ENCODE measurements around the gene SOX11.

Gene SOX11

DNA sequence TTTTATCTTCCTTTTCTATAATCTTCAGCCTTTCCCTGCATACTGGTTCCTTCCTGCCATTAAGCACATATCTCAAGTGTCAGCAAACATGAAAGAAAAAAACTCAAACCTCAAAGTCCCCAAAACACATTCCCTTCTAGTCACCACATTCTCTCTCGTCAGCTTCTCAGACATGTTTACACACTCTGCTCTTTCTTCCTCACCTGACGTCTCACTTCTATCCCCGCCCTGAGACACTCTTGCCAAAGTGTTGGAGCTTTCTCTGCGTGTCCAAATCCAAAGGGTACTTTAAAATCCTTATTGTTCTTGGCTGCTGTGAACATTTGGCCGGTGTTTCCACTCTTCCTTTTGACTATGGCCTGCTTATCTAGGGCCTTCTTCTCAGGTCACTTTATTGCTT, 47.9 kb downstream of the SOX11 start:
- H3K27ac ChIP-seq (ENCODE audit: low read length): no peak overlapping the region
- H3K36me3 ChIP-seq (ENCODE audit: control insufficient read depth in 2 of 2, insufficient read depth in 2 of 2, low read length in 2 of 2): no peaks in the 10 kb centered on the region
- no peak overlapping the region for H3K4me3 ChIP-seq (ENCODE audit: low read length in 2 of 2)
- peaks cover 2% of the 10 kb centered on the region for H3K4me1 ChIP-seq (ENCODE audit: control insufficient read depth, insufficient read depth, low read length)
- peaks cover 0 to 3% of the 10 kb centered on the region in 2 donors for H3K9me3 ChIP-seq (ENCODE audit: control insufficient read depth in 2 of 2, low read length in 2 of 2)
- peaks cover 0 to 3% of the 10 kb centered on the region in 2 donors for H3K27me3 ChIP-seq (ENCODE audit: control insufficient read depth in 1 of 2, insufficient read depth in 2 of 2, low read length in 2 of 2)
- H3K9ac ChIP-seq (ENCODE audit: low read length in 2 of 2): no peak overlapping the region

DNA sequence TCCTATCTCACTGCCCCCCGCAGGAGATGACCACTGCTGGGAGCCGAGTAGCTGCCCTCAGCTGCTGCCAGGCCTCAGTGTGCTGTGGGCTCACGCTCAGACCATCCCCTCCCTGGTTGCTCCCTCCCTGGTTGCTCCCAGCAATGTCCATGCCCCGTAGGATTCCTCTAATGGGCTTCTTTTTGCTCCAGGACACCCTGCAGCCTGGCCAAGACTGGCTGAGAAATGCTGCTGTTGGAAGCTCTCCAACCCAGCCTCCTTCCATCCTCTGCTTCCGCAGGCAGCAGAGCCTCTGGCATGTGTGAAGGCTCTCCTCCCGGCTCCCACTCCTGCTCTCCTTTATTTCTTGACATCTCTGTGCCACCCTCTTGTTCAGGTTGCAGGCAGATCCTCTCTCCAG, 48.6 kb downstream of the SOX11 start:
- Histone ChIP-seq H3K9me3 (ENCODE audit: control insufficient read depth in 2 of 2, low read length in 2 of 2) (peaks cover 0 to 3% of the 10 kb centered on the region in 2 donors), H3K27me3 (ENCODE audit: control insufficient read depth in 1 of 2, insufficient read depth in 2 of 2, low read length in 2 of 2) (peaks cover 0 to 3% of the 10 kb centered on the region in 2 donors), H3K4me1 (ENCODE audit: control insufficient read depth, insufficient read depth, low read length) (peaks cover 2% of the 10 kb centered on the region), H3K36me3 (ENCODE audit: control insufficient read depth in 2 of 2, insufficient read depth in 2 of 2, low read length in 2 of 2) (no peaks in the 10 kb centered on the region), H3K9ac (ENCODE audit: low read length in 2 of 2) (no peak overlapping the region), H3K4me3 (ENCODE audit: low read length in 2 of 2) (no peak overlapping the region), H3K27ac (ENCODE audit: low read length) (no peak overlapping the region)

DNA sequence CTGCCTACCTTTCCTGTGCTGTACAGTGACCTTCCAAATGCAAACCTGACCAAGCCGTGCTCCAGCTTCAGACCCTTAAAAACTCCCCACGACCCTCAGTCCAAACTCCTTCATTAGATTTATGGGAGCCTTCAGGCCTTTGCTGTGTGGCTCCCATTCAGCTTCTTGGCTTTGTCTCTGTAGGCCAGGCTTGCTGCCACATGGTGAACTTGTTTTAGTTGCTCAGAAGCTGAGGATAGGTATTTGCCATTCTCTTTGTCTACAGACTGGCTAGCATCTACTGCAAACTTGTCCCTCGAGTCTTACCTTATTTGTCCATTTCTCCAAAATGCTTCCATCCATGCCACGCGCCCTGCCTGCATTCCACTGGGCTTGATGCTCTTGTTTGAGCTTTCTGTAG, 49.1 kb downstream of the SOX11 start:
- Histone ChIP-seq H3K4me1 (ENCODE audit: control insufficient read depth, insufficient read depth, low read length) (peaks cover 2% of the 10 kb centered on the region), H3K4me3 (ENCODE audit: low read length in 2 of 2) (no peak overlapping the region), H3K9ac (ENCODE audit: low read length in 2 of 2) (no peak overlapping the region), H3K27ac (ENCODE audit: low read length) (no peak overlapping the region), H3K27me3 (ENCODE audit: control insufficient read depth in 1 of 2, insufficient read depth in 2 of 2, low read length in 2 of 2) (peaks cover 0 to 3% of the 10 kb centered on the region in 2 donors), H3K9me3 (ENCODE audit: control insufficient read depth in 2 of 2, low read length in 2 of 2) (peaks cover 0 to 3% of the 10 kb centered on the region in 2 donors), H3K36me3 (ENCODE audit: control insufficient read depth in 2 of 2, insufficient read depth in 2 of 2, low read length in 2 of 2) (no peaks in the 10 kb centered on the region)

DNA sequence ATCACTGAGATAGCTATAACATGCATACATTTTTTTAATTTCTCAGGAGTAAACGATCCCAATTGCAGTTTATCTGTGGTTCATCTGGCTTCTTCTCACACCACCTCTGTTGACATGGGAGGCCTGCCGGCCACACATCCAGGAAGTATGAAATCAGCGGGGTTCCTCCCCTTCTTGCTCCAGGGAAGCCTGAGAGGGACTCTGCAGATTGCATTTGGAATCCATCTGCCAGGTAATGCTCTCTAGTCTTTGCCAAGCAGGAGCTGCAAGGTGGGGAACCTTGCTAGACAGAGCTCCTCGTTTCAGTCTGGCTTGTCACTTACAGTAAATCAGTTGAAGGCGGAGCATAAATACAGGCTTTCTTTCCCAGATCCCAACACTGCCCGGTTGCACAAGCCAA, 49.9 kb downstream of the SOX11 start:
- Histone ChIP-seq H3K9me3 (ENCODE audit: control insufficient read depth in 2 of 2, low read length in 2 of 2) (peaks cover 0 to 3% of the 10 kb centered on the region in 2 donors), H3K27me3 (ENCODE audit: control insufficient read depth in 1 of 2, insufficient read depth in 2 of 2, low read length in 2 of 2) (peaks cover 0 to 3% of the 10 kb centered on the region in 2 donors), H3K36me3 (ENCODE audit: control insufficient read depth in 2 of 2, insufficient read depth in 2 of 2, low read length in 2 of 2) (no peaks in the 10 kb centered on the region), H3K9ac (ENCODE audit: low read length in 2 of 2) (no peak overlapping the region), H3K27ac (ENCODE audit: low read length) (no peak overlapping the region), H3K4me3 (ENCODE audit: low read length in 2 of 2) (no peak overlapping the region), H3K4me1 (ENCODE audit: control insufficient read depth, insufficient read depth, low read length) (peaks cover 2% of the 10 kb centered on the region)

DNA sequence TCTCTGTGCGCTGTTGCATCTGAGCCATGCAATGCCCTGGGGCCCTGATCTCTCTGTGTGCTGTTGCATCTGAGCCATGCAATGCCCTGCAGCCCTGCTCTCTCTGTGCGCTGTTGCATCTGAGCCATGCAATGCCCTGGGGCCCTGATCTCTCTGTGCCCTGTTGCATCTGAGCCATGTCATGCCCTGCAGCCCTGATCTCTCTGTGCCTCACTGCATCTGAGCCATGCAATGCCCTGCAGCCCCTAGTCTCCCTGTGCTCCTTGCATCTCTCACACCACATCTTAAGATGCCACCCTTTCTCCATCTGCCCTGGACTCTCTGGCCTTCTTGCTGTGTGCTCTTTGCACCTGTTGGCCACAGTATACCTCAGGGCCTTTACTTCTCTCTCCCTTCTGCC, 56.2 kb downstream of the SOX11 start:
- no peaks in the 10 kb centered on the region for H3K9me3 ChIP-seq (ENCODE audit: control insufficient read depth in 2 of 2, low read length in 2 of 2)
- no peak overlapping the region for H3K9ac ChIP-seq (ENCODE audit: low read length in 2 of 2)
- no peaks in the 10 kb centered on the region for H3K4me1 ChIP-seq (ENCODE audit: control insufficient read depth, insufficient read depth, low read length)
- no peak overlapping the region for H3K27ac ChIP-seq (ENCODE audit: low read length)
- no peak overlapping the region for H3K4me3 ChIP-seq (ENCODE audit: low read length in 2 of 2)
- no peaks in the 10 kb centered on the region for H3K36me3 ChIP-seq (ENCODE audit: control insufficient read depth in 2 of 2, insufficient read depth in 2 of 2, low read length in 2 of 2)
- H3K27me3 ChIP-seq (ENCODE audit: control insufficient read depth in 1 of 2, insufficient read depth in 2 of 2, low read length in 2 of 2): peaks cover 0 to 3% of the 10 kb centered on the region in 2 donors

DNA sequence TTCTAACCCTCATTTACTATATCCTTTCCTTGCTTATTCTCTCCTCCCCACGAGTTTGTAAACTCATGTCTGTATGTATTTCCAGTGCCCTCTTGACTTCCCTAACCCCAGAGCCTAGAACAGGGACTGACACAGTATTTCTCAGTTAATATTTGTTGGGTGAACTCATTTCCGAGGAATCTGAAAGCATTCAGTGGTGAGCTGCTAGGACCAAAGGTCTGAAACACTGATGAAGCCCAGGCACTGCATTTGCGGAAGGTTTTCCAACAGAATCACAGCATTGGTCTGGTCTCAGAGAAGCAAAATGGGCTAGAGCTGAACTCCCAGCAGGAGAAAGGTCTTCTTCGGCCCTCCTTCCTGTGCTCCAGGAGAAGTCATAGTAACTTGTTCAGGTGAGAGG, 56.8 kb downstream of the SOX11 start:
- H3K27me3 ChIP-seq (ENCODE audit: control insufficient read depth in 1 of 2, insufficient read depth in 2 of 2, low read length in 2 of 2): peaks cover 0 to 3% of the 10 kb centered on the region in 2 donors
- no peaks in the 10 kb centered on the region for H3K36me3 ChIP-seq (ENCODE audit: control insufficient read depth in 2 of 2, insufficient read depth in 2 of 2, low read length in 2 of 2)
- H3K27ac ChIP-seq (ENCODE audit: low read length): no peak overlapping the region
- no peak overlapping the region for H3K4me3 ChIP-seq (ENCODE audit: low read length in 2 of 2)
- no peaks in the 10 kb centered on the region for H3K9me3 ChIP-seq (ENCODE audit: control insufficient read depth in 2 of 2, low read length in 2 of 2)
- H3K9ac ChIP-seq (ENCODE audit: low read length in 2 of 2): no peak overlapping the region
- no peaks in the 10 kb centered on the region for H3K4me1 ChIP-seq (ENCODE audit: control insufficient read depth, insufficient read depth, low read length)

DNA sequence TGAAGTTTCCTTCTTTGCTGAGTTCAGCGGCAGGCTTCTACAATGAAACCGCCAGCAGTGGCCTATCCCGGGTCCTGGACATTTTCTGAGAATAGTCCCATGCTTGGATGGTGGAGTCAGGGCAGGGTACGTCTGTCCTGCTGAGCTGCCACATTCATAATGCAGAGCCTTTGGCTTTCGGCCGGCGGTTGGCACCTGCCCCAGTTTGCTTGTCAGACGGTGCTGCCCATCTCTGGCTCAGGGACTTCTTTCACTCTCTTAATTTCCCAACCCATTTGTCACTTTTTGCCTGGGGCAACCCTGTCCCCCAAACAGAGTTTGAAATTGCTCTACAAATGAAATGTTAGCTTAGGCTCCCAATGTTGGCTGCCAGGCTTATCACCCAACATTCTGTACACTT, 57.2 kb downstream of the SOX11 start:
- H3K27me3 ChIP-seq (ENCODE audit: control insufficient read depth in 1 of 2, insufficient read depth in 2 of 2, low read length in 2 of 2): peaks cover 0 to 3% of the 10 kb centered on the region in 2 donors
- no peak overlapping the region for H3K9ac ChIP-seq (ENCODE audit: low read length in 2 of 2)
- H3K4me1 ChIP-seq (ENCODE audit: control insufficient read depth, insufficient read depth, low read length): no peaks in the 10 kb centered on the region
- no peaks in the 10 kb centered on the region for H3K9me3 ChIP-seq (ENCODE audit: control insufficient read depth in 2 of 2, low read length in 2 of 2)
- H3K27ac ChIP-seq (ENCODE audit: low read length): no peak overlapping the region
- no peak overlapping the region for H3K4me3 ChIP-seq (ENCODE audit: low read length in 2 of 2)
- no peaks in the 10 kb centered on the region for H3K36me3 ChIP-seq (ENCODE audit: control insufficient read depth in 2 of 2, insufficient read depth in 2 of 2, low read length in 2 of 2)
